Psoas muscle (tissue), 8 donors: ENCODE measurements around the gene SLC37A2. TPM values are rescaled to one million over a fixed set of nuclear protein-coding genes. Genes with fewer than 3 reads are reported as not detected.
"Not testable (repeated sequence)": the region's sequence is repeated elsewhere in the genome, so short reads cannot be mapped to it uniquely, and the experiment has no call there.

Experiments
- ATAC-seq, 4 donors: fragments of 200-7000 bp; cut with Tn5 transposase; one replicate each; pipeline ENCODE4 v1.9.1; 2020; ENCODE audit warnings: moderate library complexity in 3 of 4, mild to moderate bottlenecking in 2 of 4
- DNase-seq, 2 donors: peaks; one replicate each; pipeline ENCODE4 v3.0.0-alpha.2; 2020
- H3K27ac ChIP-seq: fragments of 200-600 bp; one replicate; pipeline ENCODE4 v1.8.0; 2022
- H3K27me3 ChIP-seq, 3 donors: fragments of 200-600 bp in 1 of 3; one replicate each; pipeline versions ENCODE4 v1.6.1 to v1.8.0; 2013 to 2022; ENCODE audit warnings: low read length in 2 of 3, mild to moderate bottlenecking in 2 of 3, moderate library complexity in 1 of 3; ENCODE audit not compliant: insufficient read depth in 3 of 3
- H3K36me3 ChIP-seq, 2 donors: fragments of 200-600 bp in 1 of 2; one replicate each; pipeline versions ENCODE4 v1.6.1 to v1.8.0; 2013 to 2022; ENCODE audit warnings: low read depth in 1 of 2, mild to moderate bottlenecking in 1 of 2, moderate library complexity in 1 of 2; ENCODE audit not compliant: insufficient read depth in 1 of 2
- H3K4me1 ChIP-seq: fragments of 200-600 bp; one replicate; pipeline ENCODE4 v1.8.0; 2022
- H3K4me3 ChIP-seq: fragments of 200-600 bp; one replicate; pipeline ENCODE4 v1.8.0; 2022; ENCODE audit warnings: mild to moderate bottlenecking
- H3K9me3 ChIP-seq: fragments of 200-600 bp; one replicate; pipeline ENCODE4 v1.8.0; 2022
- CTCF ChIP-seq: fragments of 200-600 bp; IDR thresholded peaks from one replicate; pipeline ENCODE4 v1.8.0; 2022; ENCODE audit warnings: antibody characterized with exemption
- WGBS, 3 donors: extraction: QIAGEN DNeasy Blood & Tissue Kit; methylation state at CpG; one replicate each; pipeline versions ENCODE4 v1.1.6 to v1.1.7; 2013; 5-methylcytosine and 5-hydroxymethylcytosine counted together
- intact Hi-C, 2 donors: fragments of 100-400 bp; cut with DNase I; formaldehyde crosslinking; loops; one replicate each; pipeline versions ENCODE4 v1.11.0 to v1.14.2; 2022
- polyA plus RNA-seq, 3 donors: library from polyadenylated mRNA; stranded (reverse); fragments of 200-250 nt; gene quantifications; one replicate each; pipeline ENCODE4 v1.2.3, GENCODE V29; 2013
- total RNA-seq, 4 donors: library from RNA; stranded (reverse); fragmentation: NEBNext Ultra II Directional in 2 of 4; extraction: Animal tissue kit (Norgen Biotek cat#: 25700) in 2 of 4; gene quantifications; one replicate each; pipeline versions ENCODE4 v1.2.1 to v1.2.4, GENCODE V29; 2021 to 2023
- donor health status: healthy with polysubstance abuse.
- donor health status: DM: no; HTN: no; CAD: no; lungs with moderate emphysema.
- donor health status: Bipolar disorder and iron deficiency.
- donor health status: healthy.
- donor health status: DM: yes; HTN: yes; CAD: no.
- donor health status: DM: no; HTN: no; CAD: no.
- donor health status: DM: no; HTN: no; CAD: no.
- donor health status: DM: yes; HTN: yes; CAD: no.

SLC37A2 gene
- total and polyA plus RNA-seq, 7 donors, result 0.30 to 1.9 (median 1.2) TPM

- no peak for ATAC-seq
- intact Hi-C loops, result no loop called here
Observed at GRCh38 chr11:125088123-125088522, 25.0 kb downstream of the SLC37A2 start.

GRCh38 chr11:125088576-125089455 is 25.7 kb downstream of the SLC37A2 start:
- no peak overlapping the region for H3K27ac ChIP-seq
- no peak overlapping the region for H3K4me3 ChIP-seq
- 81 to 86% (median 86%) methylated on average over 20 of the region's 20 CpGs for WGBS, 3 donors
- no peak for TF ChIP-seq CTCF
- H3K4me1 ChIP-seq, result peaks cover 8% of the 10 kb centered on the region
- no peaks in the 10 kb centered on the region for H3K27me3 ChIP-seq
- no peak for ATAC-seq
- DNase-seq, result no peak
- H3K9me3 ChIP-seq, result no peaks in the 10 kb centered on the region
- intact Hi-C loops, result no loop called here
- H3K36me3 ChIP-seq, result no peaks in the 10 kb centered on the region

More at GRCh38 chr11:125088123-125088522, 25.0 kb downstream of the SLC37A2 start:
- H3K27ac ChIP-seq, result no peak overlapping the region
- H3K4me3 ChIP-seq, result no peak overlapping the region
- no peak for TF ChIP-seq CTCF
- peaks cover 8% of the 10 kb centered on the region for H3K4me1 ChIP-seq
- no peaks in the 10 kb centered on the region for H3K9me3 ChIP-seq
- H3K36me3 ChIP-seq, result no peaks in the 10 kb centered on the region
- 71 to 89% (median 80%) methylated on average over 2 of the region's 2 CpGs for WGBS, 3 donors
- H3K27me3 ChIP-seq, result no peaks in the 10 kb centered on the region
- no peak for DNase-seq

GRCh38 chr11:125089481-125089880 is 26.4 kb downstream of the SLC37A2 start:
- WGBS, 3 donors, result 89 to 94% (median 94%) methylated on average over 12 to 31 of the region's 31 CpGs
- H3K9me3 ChIP-seq, intact Hi-C loops, H3K27ac ChIP-seq, DNase-seq, ATAC-seq, H3K36me3 ChIP-seq, H3K4me3 ChIP-seq, H3K27me3 ChIP-seq, H3K4me1 ChIP-seq: not testable (repeated sequence)

- not testable (repeated sequence) for H3K27me3 ChIP-seq, DNase-seq, H3K27ac ChIP-seq, H3K4me1 ChIP-seq, H3K9me3 ChIP-seq, ATAC-seq, H3K4me3 ChIP-seq
- 75 to 81% (median 77%) methylated on average over 9 to 10 of the region's 10 CpGs for WGBS, 3 donors
- intact Hi-C loops, result loop anchor here (5.0 kb wide), 2 partner anchors 52 to 337 kb away; no protein-coding TSS in a partner anchor
- peaks cover 0 to 11% of the 10 kb centered on the region in 2 donors for H3K36me3 ChIP-seq
Observed at GRCh38 chr11:125090151-125090550, 27.0 kb downstream of the SLC37A2 start.

GRCh38 chr11:125090816-125091215 is 27.7 kb downstream of the SLC37A2 start:
- no peak for TF ChIP-seq CTCF
- no peak overlapping the region for H3K4me3 ChIP-seq
- no peak overlapping the region for H3K27ac ChIP-seq
- WGBS, 3 donors, result 78 to 82% (median 79%) methylated on average over 6 of the region's 6 CpGs
- H3K27me3 ChIP-seq, result no peaks in the 10 kb centered on the region
- intact Hi-C loops, result loop anchor here (5.0 kb wide), 2 partner anchors 51 to 336 kb away; no protein-coding TSS in a partner anchor
- ATAC-seq (peak in 1 of 4 donors; percentile 31), DNase-seq (no peak)
- H3K9me3 ChIP-seq, result no peaks in the 10 kb centered on the region
- peaks cover 0 to 17% of the 10 kb centered on the region in 2 donors for H3K36me3 ChIP-seq
- H3K4me1 ChIP-seq, result peaks cover 8% of the 10 kb centered on the region
